HG03135 (cell line): ENCODE measurements around the gene CLEC6A.
"Not testable (repeated sequence)": the region's sequence is repeated elsewhere in the genome, so short reads cannot be mapped to it uniquely, and the experiment has no call there.

Source experiments
- ATAC-seq: cut with Tn5 transposase; IDR thresholded peaks from one replicate; pipeline ENCODE4 v1.9.1; 2021; ENCODE audit warnings: mild to moderate bottlenecking, moderate library complexity; ENCODE audit not compliant: unreplicated experiment

Gene CLEC6A

GRCh38 chr12:8493084-8493483 is 37.3 kb downstream of the CLEC6A start:
- ATAC-seq = peak; percentile 95

GRCh38 chr12:8495671-8496070 is 39.9 kb downstream of the CLEC6A start:
- not testable (repeated sequence) for ATAC-seq

- not testable (repeated sequence) for ATAC-seq
These were observed 40.3 kb downstream of the CLEC6A start for GRCh38 chr12:8496074-8496473.

- ATAC-seq = no peak
These were observed 43.9 kb downstream of the CLEC6A start for GRCh38 chr12:8499616-8500015.

- no peak for ATAC-seq
These were observed 46.0 kb downstream of the CLEC6A start for GRCh38 chr12:8501720-8502119.

GRCh38 chr12:8504351-8504750 is 48.6 kb downstream of the CLEC6A start:
- no peak for ATAC-seq

GRCh38 chr12:8507596-8507995 is 51.8 kb downstream of the CLEC6A start:
- no peak for ATAC-seq

GRCh38 chr12:8508223-8508622 is 52.5 kb downstream of the CLEC6A start:
- no peak for ATAC-seq

- no peak for ATAC-seq
These were observed 53.4 kb downstream of the CLEC6A start for GRCh38 chr12:8508910-8509841.

GRCh38 chr12:8513256-8513655 is 57.5 kb downstream of the CLEC6A start, which contains the start of gene CLEC4D:
TSS of gene CLEC4D (plus strand) at chr12:8513503. CDS start at chr12:8513733, 230 bp downstream.
- ATAC-seq = no peak

- no peak for ATAC-seq
These were observed 62.2 kb downstream of the CLEC6A start for GRCh38 chr12:8517971-8518370.

GRCh38 chr12:8519171-8519570 is 63.4 kb downstream of the CLEC6A start:
- ATAC-seq = no peak

- ATAC-seq = no peak
These were observed 71.7 kb downstream of the CLEC6A start for GRCh38 chr12:8527250-8528130.
